Effector memory CD4-positive, alpha-beta T cell (primary cell): ENCODE data around the gene TMEM258.

Source experiments
- DNase-seq, 3 donors: peaks; one replicate each; pipeline ENCODE4 v3.0.0-alpha.2; 2020
- H3K27ac ChIP-seq: 2 replicates; pipeline ENCODE4 v1.7.0; 2013; ENCODE audit warnings: mild to moderate bottlenecking, low read length, moderate library complexity; ENCODE audit not compliant: insufficient read depth, poor library complexity, severe bottlenecking
- H3K27me3 ChIP-seq: replicated peaks from 2 replicates; pipeline ENCODE4 v1.7.0; 2013; ENCODE audit warnings: mild to moderate bottlenecking, low read length; ENCODE audit not compliant: insufficient read depth, control insufficient read depth, poor library complexity, severe bottlenecking
- H3K36me3 ChIP-seq: 2 replicates; pipeline ENCODE4 v1.7.0; 2013; ENCODE audit warnings: mild to moderate bottlenecking, low read length, moderate library complexity; ENCODE audit not compliant: control insufficient read depth, insufficient read depth
- H3K4me1 ChIP-seq: 2 replicates; pipeline ENCODE4 v1.7.0; 2013; ENCODE audit warnings: low read length, mild to moderate bottlenecking; ENCODE audit not compliant: control insufficient read depth, insufficient read depth, poor library complexity, severe bottlenecking
- H3K4me3 ChIP-seq: 2 replicates; pipeline ENCODE4 v1.7.0; 2013; ENCODE audit warnings: low read length, low read depth, mild to moderate bottlenecking; ENCODE audit not compliant: insufficient read depth, poor library complexity, severe bottlenecking
- H3K9me3 ChIP-seq: 2 replicates; pipeline ENCODE4 v1.7.0; 2013; ENCODE audit warnings: mild to moderate bottlenecking, low read length, moderate library complexity; ENCODE audit not compliant: control insufficient read depth

The TMEM258 gene

GRCh38 chr11:61776561-61777075 is 15.8 kb downstream of the TMEM258 start:
- Histone ChIP-seq H3K4me3 (no peak overlapping the region), H3K27me3 (no peaks in the 10 kb centered on the region), H3K36me3 (no peaks in the 10 kb centered on the region), H3K4me1 (peaks cover 25% of the 10 kb centered on the region), H3K27ac (no peak overlapping the region), H3K9me3 (no peaks in the 10 kb centered on the region)
- DNase-seq: peak in 1 of 3 donors; percentile 30

GRCh38 chr11:61775606-61776554 is 16.5 kb downstream of the TMEM258 start:
- H3K4me3 ChIP-seq: no peak overlapping the region
- peaks cover 25% of the 10 kb centered on the region for H3K4me1 ChIP-seq
- no peak for DNase-seq
- H3K27ac ChIP-seq: no peak overlapping the region
- H3K27me3 ChIP-seq: no peaks in the 10 kb centered on the region
- H3K9me3 ChIP-seq: no peaks in the 10 kb centered on the region
- no peaks in the 10 kb centered on the region for H3K36me3 ChIP-seq

GRCh38 chr11:61775106-61775505 is 17.3 kb downstream of the TMEM258 start:
- Histone ChIP-seq H3K36me3 (no peaks in the 10 kb centered on the region), H3K27me3 (no peaks in the 10 kb centered on the region), H3K4me3 (no peak overlapping the region), H3K27ac (no peak overlapping the region), H3K9me3 (no peaks in the 10 kb centered on the region), H3K4me1 (peaks cover 25% of the 10 kb centered on the region)
- no peak for DNase-seq

GRCh38 chr11:61774411-61774810 is 18.0 kb downstream of the TMEM258 start:
- H3K36me3 ChIP-seq: no peaks in the 10 kb centered on the region
- peaks cover 25% of the 10 kb centered on the region for H3K4me1 ChIP-seq
- no peaks in the 10 kb centered on the region for H3K9me3 ChIP-seq
- no peak overlapping the region for H3K27ac ChIP-seq
- no peak for DNase-seq
- no peak overlapping the region for H3K4me3 ChIP-seq
- no peaks in the 10 kb centered on the region for H3K27me3 ChIP-seq

GRCh38 chr11:61773809-61774208 is 18.6 kb downstream of the TMEM258 start:
- H3K9me3 ChIP-seq: no peaks in the 10 kb centered on the region
- H3K36me3 ChIP-seq: no peaks in the 10 kb centered on the region
- no peak overlapping the region for H3K4me3 ChIP-seq
- DNase-seq: no peak
- peaks cover 25% of the 10 kb centered on the region for H3K4me1 ChIP-seq
- no peak overlapping the region for H3K27ac ChIP-seq
- H3K27me3 ChIP-seq: no peaks in the 10 kb centered on the region

GRCh38 chr11:61773356-61773755 is 19.0 kb downstream of the TMEM258 start:
- DNase-seq: no peak
- H3K36me3 ChIP-seq: no peaks in the 10 kb centered on the region
- H3K9me3 ChIP-seq: no peaks in the 10 kb centered on the region
- no peak overlapping the region for H3K4me3 ChIP-seq
- H3K4me1 ChIP-seq: peaks cover 25% of the 10 kb centered on the region
- H3K27me3 ChIP-seq: no peaks in the 10 kb centered on the region
- H3K27ac ChIP-seq: no peak overlapping the region

- Histone ChIP-seq H3K4me3 (no peak overlapping the region), H3K27me3 (no peaks in the 10 kb centered on the region), H3K27ac (no peak overlapping the region), H3K9me3 (no peaks in the 10 kb centered on the region), H3K36me3 (no peaks in the 10 kb centered on the region), H3K4me1 (peaks cover 15% of the 10 kb centered on the region)
- DNase-seq: no peak
These were observed 20.4 kb downstream of the TMEM258 start for GRCh38 chr11:61771985-61772455.

GRCh38 chr11:61771195-61771894 is 21.1 kb downstream of the TMEM258 start:
- H3K27ac ChIP-seq: no peak overlapping the region
- DNase-seq: no peak
- H3K9me3 ChIP-seq: no peaks in the 10 kb centered on the region
- no peaks in the 10 kb centered on the region for H3K27me3 ChIP-seq
- H3K36me3 ChIP-seq: no peaks in the 10 kb centered on the region
- H3K4me3 ChIP-seq: no peak overlapping the region
- H3K4me1 ChIP-seq: peaks cover 11% of the 10 kb centered on the region

GRCh38 chr11:61769946-61770683 is 22.3 kb downstream of the TMEM258 start:
- H3K27ac ChIP-seq: no peak overlapping the region
- no peak for DNase-seq
- peaks cover 11% of the 10 kb centered on the region for H3K4me1 ChIP-seq
- H3K4me3 ChIP-seq: no peak overlapping the region
- no peaks in the 10 kb centered on the region for H3K27me3 ChIP-seq
- H3K36me3 ChIP-seq: no peaks in the 10 kb centered on the region
- H3K9me3 ChIP-seq: no peaks in the 10 kb centered on the region
